ENCODE data around the gene MRTO4. TPM values are rescaled to one million over a fixed set of nuclear protein-coding genes. Genes with fewer than 3 reads are reported as not detected.

The MRTO4 gene
- 48.4 and 55.2 TPM in 2 replicates for polyA plus RNA-seq (2012; rRNA removed)
- 46.5 and 53.8 TPM in 2 replicates for polyA plus RNA-seq (2012; cell fraction: cytosol; rRNA removed)
- 44.5 and 50.9 TPM in 2 replicates for polyA plus RNA-seq (2012; cell fraction: nucleus; rRNA removed)

GRCh38 chr1:19251305-19252196, at the start of gene MRTO4, which contains the start of gene EMC1:
Gene MRTO4, plus strand, starts transcription at chr1:19251805. Its CDS starts 31 bp downstream, at chr1:19251836.
Gene EMC1, minus strand, starts transcription at chr1:19251524. Its CDS starts 15 bp downstream, at chr1:19251509.
- Histone ChIP-seq H3K9me3 (no peaks in the 10 kb centered on the region), H3K9ac (peak within 1 kb of the TSS; percentile 96), H3K79me2 (ENCODE audit: insufficient read depth) (peaks cover 99% of the 10 kb centered on the region), H3K27ac (ENCODE audit: low read depth in 2 of 2, low read length in 1 of 2) (peak within 1 kb of the TSS; percentile 95), H3K4me2 (peak within 1 kb of the TSS; percentile 97), H3K9me2 (no peaks in the 10 kb centered on the region), H3K27me3 (ENCODE audit: insufficient read depth) (no peaks in the 10 kb centered on the region), H3K4me1 (ENCODE audit: control insufficient read depth in 1 of 2, insufficient read depth in 2 of 2, low read depth in 1 of 2, low read length in 1 of 2) (peaks cover 14 to 17% of the 10 kb centered on the region in 2 experiments; a peak in 3 of 4 replicates), H3F3A (replicated peaks; ENCODE audit: insufficient read depth) (no peaks in the 10 kb centered on the region), H4K20me1 (ENCODE audit: insufficient read depth) (peaks cover 13% of the 10 kb centered on the region; the same call in 1 of the 2 replicates), H3K36me3 (replicated peaks in 1 of 2; ENCODE audit: control insufficient read depth in 1 of 2, insufficient read depth in 2 of 2, low read length in 1 of 2) (peaks cover 3 to 14% of the 10 kb centered on the region in 2 experiments), H3K4me3 (ENCODE audit: low read depth in 2 of 2, low read length in 1 of 2) (peak within 1 kb of the TSS; percentile 71 to 98), H2AFZ (ENCODE audit: low read depth) (peak within 1 kb of the TSS; percentile 96)
- TF ChIP-seq FOSL2 (IDR thresholded peaks at IDR 0.05; ENCODE audit: borderline replicate concordance, low read depth): no peak
- TF ChIP-seq, protein P1, sequence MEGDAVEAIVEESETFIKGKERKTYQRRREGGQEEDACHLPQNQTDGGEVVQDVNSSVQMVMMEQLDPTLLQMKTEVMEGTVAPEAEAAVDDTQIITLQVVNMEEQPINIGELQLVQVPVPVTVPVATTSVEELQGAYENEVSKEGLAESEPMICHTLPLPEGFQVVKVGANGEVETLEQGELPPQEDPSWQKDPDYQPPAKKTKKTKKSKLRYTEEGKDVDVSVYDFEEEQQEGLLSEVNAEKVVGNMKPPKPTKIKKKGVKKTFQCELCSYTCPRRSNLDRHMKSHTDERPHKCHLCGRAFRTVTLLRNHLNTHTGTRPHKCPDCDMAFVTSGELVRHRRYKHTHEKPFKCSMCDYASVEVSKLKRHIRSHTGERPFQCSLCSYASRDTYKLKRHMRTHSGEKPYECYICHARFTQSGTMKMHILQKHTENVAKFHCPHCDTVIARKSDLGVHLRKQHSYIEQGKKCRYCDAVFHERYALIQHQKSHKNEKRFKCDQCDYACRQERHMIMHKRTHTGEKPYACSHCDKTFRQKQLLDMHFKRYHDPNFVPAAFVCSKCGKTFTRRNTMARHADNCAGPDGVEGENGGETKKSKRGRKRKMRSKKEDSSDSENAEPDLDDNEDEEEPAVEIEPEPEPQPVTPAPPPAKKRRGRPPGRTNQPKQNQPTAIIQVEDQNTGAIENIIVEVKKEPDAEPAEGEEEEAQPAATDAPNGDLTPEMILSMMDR (IDR thresholded peaks at IDR 0.05): no peak
- peak; percentile 53; the same call in 1 of the 2 replicates for TF ChIP-seq USF1 (IDR thresholded peaks at IDR 0.05; ENCODE audit: borderline replicate concordance, low read depth)
- TF ChIP-seq MXI1 (IDR thresholded peaks at IDR 0.05; ENCODE audit: low read depth, low read length): peak; percentile 99
- no peak; the same call in 1 of the 2 replicates for TF ChIP-seq ZBTB33 (IDR thresholded peaks at IDR 0.05; ENCODE audit: borderline replicate concordance, low read depth)
- TF ChIP-seq SIN3A (IDR thresholded peaks at IDR 0.05; ENCODE audit: borderline replicate concordance, low read depth, low read length): peak; percentile 87; the same call in 1 of the 2 replicates
- peak; percentile 30; the same call in 1 of the 2 replicates for TF ChIP-seq NRF1 (IDR thresholded peaks at IDR 0.05; ENCODE audit: low read depth, low read length)
- peak; percentile 93 for TF ChIP-seq TAF1 (IDR thresholded peaks at IDR 0.05; ENCODE audit: borderline replicate concordance, low read depth, low read length)
- TF ChIP-seq TEAD4 (IDR thresholded peaks at IDR 0.05; ENCODE audit: borderline replicate concordance, insufficient read depth): 0 out of 2 replicates have a peak, but pooled peaks have one; percentile 9
- TF ChIP-seq USF2 (IDR thresholded peaks at IDR 0.05; ENCODE audit: borderline replicate concordance, low read depth, low read length): 0 out of 2 replicates have a peak, but pooled peaks have one; percentile 2
- TF ChIP-seq RFX5 (IDR thresholded peaks at IDR 0.05; ENCODE audit: low read length): no peak
- TF ChIP-seq CHD2 (IDR thresholded peaks at IDR 0.05; ENCODE audit: low read length, partially characterized antibody): peak; percentile 52
- TF ChIP-seq POLR2AphosphoS5 (IDR thresholded peaks at IDR 0.05; ENCODE audit: low read depth, low read length): peak; percentile 75
- peak; percentile 55; the same call in 1 of the 2 replicates for TF ChIP-seq ELF1 (IDR thresholded peaks at IDR 0.05)
- TF ChIP-seq REST (IDR thresholded peaks at IDR 0.05; ENCODE audit: low read depth, low read length): peak; percentile 33; the same call in 1 of the 2 replicates
- TF ChIP-seq GABPA (IDR thresholded peaks at IDR 0.05; ENCODE audit: low read depth): peak; percentile 72
- TF ChIP-seq YY1 (IDR thresholded peaks at IDR 0.05; ENCODE audit: low read depth): peak; percentile 96
- peak; percentile 99 for TF ChIP-seq MAX (IDR thresholded peaks at IDR 0.05; ENCODE audit: low read depth)
- WGBS (ENCODE audit: low lambda C conversion rate): 1% methylated on average over 29 of the region's 81 CpGs
- ChIA-PET POLR2A (interaction anchor here (0.9 to 1.3 kb wide), 2 partner anchors 41 to 395 kb away, joined by 3 read pairs; no protein-coding TSS in a partner anchor), CTCF (interaction anchor here (1.0 to 2.9 kb wide), 10 partner anchors 11 to 411 kb away, joined by 3 to 14 read pairs (median 4); partner anchors contain the start of genes AKR7A2 and SLC66A1)
- peak; percentile 95 for DNase-seq

Measured in SK-N-SH (cell line).